ENCODE results near the gene DCTN4. TPM values are rescaled to one million over a fixed set of nuclear protein-coding genes. Genes with fewer than 3 reads are reported as not detected.

The DCTN4 gene
- total RNA-seq, 1 experiment from 2014 or later: 48.5 TPM

DNA sequence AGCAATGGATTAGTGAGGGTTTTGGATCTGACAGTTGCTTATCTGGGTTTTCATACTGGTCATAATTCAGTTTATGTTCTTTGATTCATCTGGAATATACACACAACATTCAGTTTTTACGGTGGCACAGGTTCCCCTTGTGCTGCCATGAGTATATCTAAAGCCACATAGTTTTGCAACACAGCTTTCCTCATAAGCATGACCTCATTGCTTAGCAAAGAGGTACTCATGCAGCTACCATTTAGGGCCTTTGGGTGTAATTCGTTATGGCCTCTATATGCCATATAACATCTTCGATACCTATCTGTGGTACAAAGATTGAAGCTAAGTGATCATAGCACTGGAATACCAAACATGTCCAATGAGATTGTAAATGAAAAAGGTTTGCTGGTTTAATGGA is 55.1 kb downstream of the DCTN4 start:
- Histone ChIP-seq H3K9ac (ENCODE audit: extremely low read depth, insufficient read length, low read length) (no peak overlapping the region), H2BK20ac (ENCODE audit: low read depth, low read length, poor library complexity, severe bottlenecking) (no peak overlapping the region), H4K5ac (ENCODE audit: insufficient read length, low read depth, low read length) (no peak overlapping the region), H3T11ph (ENCODE audit: low read length) (no peak overlapping the region), H2BK12ac (ENCODE audit: insufficient read length, low read depth, low read length) (no peak overlapping the region), H3K23me2 (ENCODE audit: insufficient read length, low read depth, low read length, poor library complexity, severe bottlenecking) (peaks cover 7% of the 10 kb centered on the region), H3K79me1 (ENCODE audit: insufficient read depth, low read depth, low read length, poor library complexity, severe bottlenecking) (no peaks in the 10 kb centered on the region), H3K79me2 (ENCODE audit: insufficient read depth, low read length) (peaks cover 6% of the 10 kb centered on the region; the same call in 1 of the 2 replicates), H3K27me3 (ENCODE audit: insufficient read depth, low read length) (no peaks in the 10 kb centered on the region), H3K9me3 (ENCODE audit: control insufficient read depth, low read depth, low read length) (no peaks in the 10 kb centered on the region), H3K56ac (ENCODE audit: insufficient read length, low read depth, low read length) (no peak overlapping the region), H2BK15ac (ENCODE audit: low read depth, low read length) (no peak overlapping the region), H3K14ac (ENCODE audit: insufficient read depth, low read length) (no peak overlapping the region), H3K4ac (ENCODE audit: low read depth, low read length) (no peak overlapping the region), H2AK5ac (ENCODE audit: insufficient read length, low read length) (no peak overlapping the region), H2BK120ac (ENCODE audit: low read depth, low read length, poor library complexity, severe bottlenecking) (no peak overlapping the region), H4K8ac (replicated peaks; ENCODE audit: insufficient read length, low read depth, low read length) (no peak overlapping the region), H3K27ac (ENCODE audit: insufficient read length, low read depth, low read length) (no peak overlapping the region), H3K4me2 (ENCODE audit: insufficient read depth, insufficient read length, low read length) (no peak overlapping the region), H3K4me1 (ENCODE audit: insufficient read depth, low read length) (no peaks in the 10 kb centered on the region), H3K23ac (ENCODE audit: insufficient read length, low read depth, low read length) (no peak overlapping the region), H4K20me1 (ENCODE audit: control insufficient read depth, insufficient read depth, insufficient read length) (no peaks in the 10 kb centered on the region), H2AFZ (ENCODE audit: low read length) (no peak overlapping the region), H3K18ac (ENCODE audit: insufficient read length, low read depth, low read length) (no peak overlapping the region), H2BK5ac (ENCODE audit: insufficient read length, low read length) (no peak overlapping the region), H4K91ac (ENCODE audit: insufficient read length, low read depth, low read length) (no peak overlapping the region)
- Mint-ChIP-seq H3K4me1 (peaks cover 6 to 8% of the 10 kb centered on the region in 2 experiments), H3K27me3 (ENCODE audit: low read depth) (no peaks in the 10 kb centered on the region), H3K36me3 (ENCODE audit: insufficient read depth in 1 of 3, low read depth in 3 of 3) (peaks cover 2 to 19% (median 6%) of the 10 kb centered on the region in 3 experiments; a peak in 6 of 7 replicates), H3K27ac (no peak overlapping the region), H3K4me3 (no peak overlapping the region), H3K9me3 (no peaks in the 10 kb centered on the region)
- no peak for DNase-seq
- WGBS (ENCODE audit: extremely low coverage, insufficient read length, low lambda C conversion rate): no CpG with 5 or more reads among the region's 3 CpGs
- TF ChIP-seq CTCF (conservative IDR thresholded peaks at IDR 0.05): no peak

All from H9 (cell line).